ENCODE measurements around the gene ZBTB7C. TPM values are rescaled to one million over a fixed set of nuclear protein-coding genes. Genes with fewer than 3 reads are reported as not detected.
A peak's percentile ranks its signal among the peaks of the same experiment; 100 is the strongest.

ZBTB7C gene
- polyA plus RNA-seq, 4 donors: 0.54 to 4.1 (median 1.5) TPM

- no peak overlapping the region for H3K27ac ChIP-seq (ENCODE audit: low read depth in 1 of 3, low read length in 2 of 3)
- no peaks in the 10 kb centered on the region for H3K4me1 ChIP-seq (ENCODE audit: control insufficient read depth in 3 of 3, insufficient read depth in 2 of 3, low read depth in 1 of 3, low read length in 2 of 3)
- no peaks in the 10 kb centered on the region for H3K9me3 ChIP-seq (ENCODE audit: control insufficient read depth in 2 of 2, insufficient read depth in 1 of 2, low read depth in 1 of 2, low read length in 1 of 2)
- no peaks in the 10 kb centered on the region for H3K36me3 ChIP-seq (ENCODE audit: control insufficient read depth in 3 of 3, insufficient read depth in 2 of 3, low read depth in 1 of 3, low read length in 3 of 3)
- FAIRE-seq: no peak
- no peak for DNase-seq
- H3K27me3 ChIP-seq (ENCODE audit: control insufficient read depth in 3 of 3, insufficient read depth in 3 of 3, low read length in 3 of 3): no peaks in the 10 kb centered on the region
- 29 to 64% (median 40%) methylated on average over 3 of the region's 3 CpGs for WGBS, 3 donors
- H3K4me3 ChIP-seq (ENCODE audit: low read depth in 1 of 3, low read length in 3 of 3): no peak overlapping the region
These were observed 101.1 kb downstream of the ZBTB7C start for GRCh38 chr18:48308027-48308635.

DNA sequence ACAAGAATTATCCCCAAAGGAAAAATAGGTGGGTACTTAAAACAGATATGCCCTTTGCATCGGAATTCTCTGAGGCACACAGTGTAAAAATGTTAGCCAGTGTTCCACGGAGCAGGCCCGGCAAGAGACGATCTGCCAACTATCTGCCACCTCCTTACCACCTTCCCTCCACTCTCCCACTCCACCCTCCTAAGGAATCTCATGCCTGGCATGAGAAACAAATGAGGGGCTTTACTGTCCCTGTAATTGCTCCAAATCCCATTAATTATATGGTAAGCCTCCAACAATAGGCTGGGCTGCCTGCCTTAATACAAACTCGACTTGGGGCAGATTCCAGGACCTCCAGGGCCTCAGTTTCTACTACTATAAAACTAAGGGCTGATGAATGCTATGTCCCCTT is 102.3 kb downstream of the ZBTB7C start:
- DNase-seq (no peak), FAIRE-seq (no peak)
- Histone ChIP-seq H3K4me3 (ENCODE audit: low read depth in 1 of 3, low read length in 3 of 3) (no peak overlapping the region), H3K27me3 (ENCODE audit: control insufficient read depth in 3 of 3, insufficient read depth in 3 of 3, low read length in 3 of 3) (no peaks in the 10 kb centered on the region), H3K4me1 (ENCODE audit: control insufficient read depth in 3 of 3, insufficient read depth in 2 of 3, low read depth in 1 of 3, low read length in 2 of 3) (no peaks in the 10 kb centered on the region), H3K27ac (ENCODE audit: low read depth in 1 of 3, low read length in 2 of 3) (no peak overlapping the region), H3K36me3 (ENCODE audit: control insufficient read depth in 3 of 3, insufficient read depth in 2 of 3, low read depth in 1 of 3, low read length in 3 of 3) (no peaks in the 10 kb centered on the region), H3K9me3 (ENCODE audit: control insufficient read depth in 2 of 2, insufficient read depth in 1 of 2, low read depth in 1 of 2, low read length in 1 of 2) (no peaks in the 10 kb centered on the region)
- WGBS, 3 donors: 82 to 86% (median 85%) methylated on average over 5 of the region's 5 CpGs

DNA sequence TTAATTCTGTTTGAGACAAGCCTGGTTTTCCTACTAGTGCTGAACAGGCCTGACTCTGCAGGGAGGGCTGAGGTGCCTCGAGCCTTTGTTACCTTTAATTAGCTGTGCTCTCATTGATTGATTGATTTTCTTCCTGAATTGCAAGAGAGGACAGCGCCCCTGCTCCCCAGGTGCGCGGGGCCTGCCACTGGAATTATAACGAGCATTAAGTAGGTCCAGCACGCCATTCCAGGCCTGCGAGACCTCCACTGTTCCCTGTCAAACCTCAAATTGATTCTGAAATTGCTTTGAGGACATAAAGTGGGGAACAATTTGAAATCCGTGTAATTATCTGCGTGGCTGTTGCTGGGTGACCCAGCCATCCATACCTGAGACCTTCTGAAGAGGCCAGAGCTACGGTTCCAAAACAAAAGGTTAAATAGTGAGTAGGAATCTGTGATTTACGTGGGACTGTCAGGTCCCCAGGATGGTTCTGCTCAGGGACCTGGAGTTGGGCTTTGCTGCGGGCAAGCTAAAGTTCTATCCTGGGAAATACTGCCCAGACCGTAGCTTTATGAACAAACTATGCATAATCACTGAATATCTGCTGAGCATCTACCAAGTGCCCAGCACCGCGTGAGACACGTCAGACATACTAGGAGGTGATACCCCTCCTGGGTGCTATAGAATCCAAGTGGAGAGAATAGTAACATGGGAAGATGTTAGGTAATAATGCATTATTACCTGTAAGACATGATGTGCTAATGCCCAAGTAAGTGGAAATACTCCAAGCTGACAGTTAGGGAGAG is 104.1 kb downstream of the ZBTB7C start:
- no peaks in the 10 kb centered on the region for H3K9me3 ChIP-seq (ENCODE audit: control insufficient read depth in 2 of 2, insufficient read depth in 1 of 2, low read depth in 1 of 2, low read length in 1 of 2)
- DNase-seq: no peak
- no peaks in the 10 kb centered on the region for H3K27me3 ChIP-seq (ENCODE audit: control insufficient read depth in 3 of 3, insufficient read depth in 3 of 3, low read length in 3 of 3)
- no peaks in the 10 kb centered on the region for H3K36me3 ChIP-seq (ENCODE audit: control insufficient read depth in 3 of 3, insufficient read depth in 2 of 3, low read depth in 1 of 3, low read length in 3 of 3)
- FAIRE-seq: no peak
- 86 to 93% (median 87%) methylated on average over 16 of the region's 16 CpGs for WGBS, 3 donors
- no peak overlapping the region for H3K4me3 ChIP-seq (ENCODE audit: low read depth in 1 of 3, low read length in 3 of 3)
- no peaks in the 10 kb centered on the region for H3K4me1 ChIP-seq (ENCODE audit: control insufficient read depth in 3 of 3, insufficient read depth in 2 of 3, low read depth in 1 of 3, low read length in 2 of 3)
- no peak overlapping the region for H3K27ac ChIP-seq (ENCODE audit: low read depth in 1 of 3, low read length in 2 of 3)

DNA sequence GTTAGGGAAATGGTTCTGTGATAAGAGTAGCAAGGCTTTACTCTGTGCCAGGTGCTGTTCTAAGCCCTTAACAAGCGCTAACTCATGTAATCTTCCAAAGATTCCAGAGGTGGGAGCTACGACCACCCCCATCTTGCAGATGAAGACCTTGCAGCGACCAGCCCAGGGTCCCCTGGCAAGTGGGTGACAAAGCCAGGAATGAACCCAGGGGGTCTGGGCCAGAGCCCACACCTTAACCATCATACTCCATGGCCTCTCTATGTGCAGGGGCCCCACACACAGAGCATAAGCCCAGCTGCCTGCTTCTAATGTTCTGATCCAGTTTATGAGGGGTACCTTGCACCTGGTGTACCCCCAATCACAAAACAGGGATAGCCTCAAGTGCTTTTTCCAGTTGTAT is 105.3 kb downstream of the ZBTB7C start:
- 79 to 94% (median 84%) methylated on average over 3 of the region's 3 CpGs for whole genome bisulfite sequencing, 3 donors
- H3K36me3 ChIP-seq (ENCODE audit: control insufficient read depth in 3 of 3, insufficient read depth in 2 of 3, low read depth in 1 of 3, low read length in 3 of 3): no peaks in the 10 kb centered on the region
- no peaks in the 10 kb centered on the region for H3K27me3 ChIP-seq (ENCODE audit: control insufficient read depth in 3 of 3, insufficient read depth in 3 of 3, low read length in 3 of 3)
- H3K4me3 ChIP-seq (ENCODE audit: low read depth in 1 of 3, low read length in 3 of 3): no peak overlapping the region
- H3K9me3 ChIP-seq (ENCODE audit: control insufficient read depth in 2 of 2, insufficient read depth in 1 of 2, low read depth in 1 of 2, low read length in 1 of 2): no peaks in the 10 kb centered on the region
- DNase-seq (no peak), FAIRE-seq (no peak)
- no peaks in the 10 kb centered on the region for H3K4me1 ChIP-seq (ENCODE audit: control insufficient read depth in 3 of 3, insufficient read depth in 2 of 3, low read depth in 1 of 3, low read length in 2 of 3)
- no peak overlapping the region for H3K27ac ChIP-seq (ENCODE audit: low read depth in 1 of 3, low read length in 2 of 3)

DNA sequence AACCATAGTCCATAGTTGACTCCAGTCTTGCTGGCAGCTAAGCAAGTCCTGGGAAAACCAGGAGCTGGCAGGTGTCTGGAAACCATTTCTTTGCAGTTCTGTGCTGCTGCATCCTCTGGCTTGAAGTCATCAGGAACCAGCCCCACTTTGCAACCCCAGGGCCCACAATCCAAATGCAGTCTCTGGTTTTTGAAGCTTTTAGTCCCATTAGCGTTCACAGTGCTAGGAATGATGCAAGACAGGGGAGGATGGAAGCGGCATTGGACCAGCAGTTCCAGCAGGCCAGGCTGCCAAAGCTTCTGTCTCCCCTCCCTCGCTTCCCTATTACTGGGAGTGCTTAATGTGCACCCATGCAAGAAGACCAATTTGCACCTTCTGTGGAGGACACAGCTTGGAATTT is 106.4 kb downstream of the ZBTB7C start:
- Histone ChIP-seq H3K27me3 (ENCODE audit: control insufficient read depth in 3 of 3, insufficient read depth in 3 of 3, low read length in 3 of 3) (peaks cover 0 to 2% (median 0%) of the 10 kb centered on the region in 3 donors), H3K36me3 (ENCODE audit: control insufficient read depth in 3 of 3, insufficient read depth in 2 of 3, low read depth in 1 of 3, low read length in 3 of 3) (no peaks in the 10 kb centered on the region), H3K9me3 (ENCODE audit: control insufficient read depth in 2 of 2, insufficient read depth in 1 of 2, low read depth in 1 of 2, low read length in 1 of 2) (no peaks in the 10 kb centered on the region), H3K4me1 (ENCODE audit: control insufficient read depth in 3 of 3, insufficient read depth in 2 of 3, low read depth in 1 of 3, low read length in 2 of 3) (no peaks in the 10 kb centered on the region), H3K27ac (ENCODE audit: low read depth in 1 of 3, low read length in 2 of 3) (no peak overlapping the region), H3K4me3 (ENCODE audit: low read depth in 1 of 3, low read length in 3 of 3) (no peak overlapping the region)
- FAIRE-seq (no peak), DNase-seq (no peak)
- WGBS, 3 donors: 91 to 94% (median 93%) methylated on average over 3 of the region's 3 CpGs

DNA sequence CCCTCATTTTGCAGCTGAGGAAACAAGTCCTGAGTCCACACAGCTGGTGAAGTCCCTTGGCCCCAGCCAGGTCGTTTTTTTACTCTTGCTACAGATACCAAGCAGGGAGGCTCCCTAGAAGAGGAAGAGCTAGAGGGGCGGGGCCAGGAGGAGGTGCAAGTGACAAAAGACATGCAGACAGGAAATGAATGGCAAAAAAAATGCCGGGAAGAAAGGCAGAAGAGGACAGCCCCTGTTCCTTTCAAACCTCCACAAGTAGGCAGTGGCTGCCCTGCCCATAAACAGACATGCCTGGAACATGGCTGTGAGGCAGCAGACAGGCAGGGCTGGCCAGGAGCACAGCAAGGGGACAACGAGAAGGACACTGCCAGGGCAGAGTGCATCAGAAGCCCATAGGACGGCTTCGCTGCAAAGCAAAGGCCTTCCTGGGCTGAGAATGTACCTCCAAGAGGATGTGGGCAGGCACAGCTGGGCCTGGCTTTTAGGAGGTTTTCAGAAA is 108.7 kb downstream of the ZBTB7C start:
- H3K9me3 ChIP-seq (ENCODE audit: control insufficient read depth in 2 of 2, insufficient read depth in 1 of 2, low read depth in 1 of 2, low read length in 1 of 2): no peaks in the 10 kb centered on the region
- H3K4me1 ChIP-seq (ENCODE audit: control insufficient read depth in 3 of 3, insufficient read depth in 2 of 3, low read depth in 1 of 3, low read length in 2 of 3): no peaks in the 10 kb centered on the region
- no peaks in the 10 kb centered on the region for H3K36me3 ChIP-seq (ENCODE audit: control insufficient read depth in 3 of 3, insufficient read depth in 2 of 3, low read depth in 1 of 3, low read length in 3 of 3)
- peak; percentile 40 to 46 for DNase-seq
- no peak overlapping the region for H3K27ac ChIP-seq (ENCODE audit: low read depth in 1 of 3, low read length in 2 of 3)
- peaks cover 0 to 2% (median 0%) of the 10 kb centered on the region in 3 donors for H3K27me3 ChIP-seq (ENCODE audit: control insufficient read depth in 3 of 3, insufficient read depth in 3 of 3, low read length in 3 of 3)
- no peak for FAIRE-seq
- 31 to 45% (median 43%) methylated on average over 6 of the region's 6 CpGs for WGBS, 3 donors
- no peak overlapping the region for H3K4me3 ChIP-seq (ENCODE audit: low read depth in 1 of 3, low read length in 3 of 3)

GRCh38 chr18:48297139-48297538 is 112.0 kb downstream of the ZBTB7C start:
- no peak for FAIRE-seq

DNA sequence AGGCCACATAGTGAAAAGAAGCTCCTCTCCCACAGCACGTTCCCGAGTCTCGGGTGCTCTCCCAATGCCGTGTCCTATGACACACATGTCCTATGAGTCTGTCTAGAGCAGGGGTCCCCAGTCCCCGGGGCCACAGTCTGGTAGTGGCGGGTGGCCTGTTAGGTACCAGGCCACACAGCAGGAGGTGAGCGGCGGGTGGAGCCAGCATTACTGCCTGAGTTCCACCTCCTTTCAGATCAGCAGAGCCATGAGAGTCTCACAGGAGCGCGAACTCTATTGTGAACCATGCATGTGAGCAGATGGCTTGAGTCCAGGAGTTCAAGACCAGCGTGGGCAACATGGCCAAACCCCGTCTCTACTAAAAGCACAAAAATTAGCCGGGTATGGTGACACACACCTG is 112.6 kb downstream of the ZBTB7C start:
- 88 to 93% (median 91%) methylated on average over 13 of the region's 13 CpGs for WGBS, 3 donors

More at GRCh38 chr18:48297139-48297538, 112.0 kb downstream of the ZBTB7C start:
- H3K36me3 ChIP-seq (ENCODE audit: control insufficient read depth in 3 of 3, insufficient read depth in 2 of 3, low read depth in 1 of 3, low read length in 3 of 3): no peaks in the 10 kb centered on the region
- no peaks in the 10 kb centered on the region for H3K9me3 ChIP-seq (ENCODE audit: control insufficient read depth in 2 of 2, insufficient read depth in 1 of 2, low read depth in 1 of 2, low read length in 1 of 2)
- DNase-seq: no peak
- H3K4me1 ChIP-seq (ENCODE audit: control insufficient read depth in 3 of 3, insufficient read depth in 2 of 3, low read depth in 1 of 3, low read length in 2 of 3): no peaks in the 10 kb centered on the region
- H3K4me3 ChIP-seq (ENCODE audit: low read depth in 1 of 3, low read length in 3 of 3): no peak overlapping the region
- H3K27ac ChIP-seq (ENCODE audit: low read depth in 1 of 3, low read length in 2 of 3): no peak overlapping the region
- WGBS, 3 donors: 61 to 70% (median 61%) methylated on average over 4 of the region's 4 CpGs
- H3K27me3 ChIP-seq (ENCODE audit: control insufficient read depth in 3 of 3, insufficient read depth in 3 of 3, low read length in 3 of 3): peaks cover 0 to 2% (median 0%) of the 10 kb centered on the region in 3 donors

More for the DNA sequence above, 112.6 kb downstream of the ZBTB7C start:
- FAIRE-seq (no peak), DNase-seq (no peak)
- Histone ChIP-seq H3K4me3 (ENCODE audit: low read depth in 1 of 3, low read length in 3 of 3) (no peak overlapping the region), H3K9me3 (ENCODE audit: control insufficient read depth in 2 of 2, insufficient read depth in 1 of 2, low read depth in 1 of 2, low read length in 1 of 2) (no peaks in the 10 kb centered on the region), H3K36me3 (ENCODE audit: control insufficient read depth in 3 of 3, insufficient read depth in 2 of 3, low read depth in 1 of 3, low read length in 3 of 3) (no peaks in the 10 kb centered on the region), H3K4me1 (ENCODE audit: control insufficient read depth in 3 of 3, insufficient read depth in 2 of 3, low read depth in 1 of 3, low read length in 2 of 3) (no peaks in the 10 kb centered on the region), H3K27me3 (ENCODE audit: control insufficient read depth in 3 of 3, insufficient read depth in 3 of 3, low read length in 3 of 3) (peaks cover 0 to 2% (median 0%) of the 10 kb centered on the region in 3 donors), H3K27ac (ENCODE audit: low read depth in 1 of 3, low read length in 2 of 3) (no peak overlapping the region)

All from small intestine (tissue), 7 donors.